Liver (tissue), 9 donors: ENCODE results near the gene SCTR. TPM values are rescaled to one million over a fixed set of nuclear protein-coding genes. Genes with fewer than 3 reads are reported as not detected.
A peak's percentile ranks its signal among the peaks of the same experiment; 100 is the strongest.

Source experiments
- DNase-seq: peaks from one replicate; pipeline ENCODE4 v3.0.0-alpha.2; 2017; ENCODE audit warnings: low spot score
- H3K27ac ChIP-seq, 2 donors: one replicate each; pipeline ENCODE4 v1.7.0; 2013; ENCODE audit warnings: inconsistent platforms in 2 of 2, low read length in 2 of 2, control low read depth in 1 of 2, low read depth in 1 of 2, mild to moderate bottlenecking in 1 of 2
- H3K27me3 ChIP-seq, 4 donors: one replicate each; pipeline versions ENCODE4 v1.6.1 to v1.7.0; 2013; ENCODE audit warnings: low read length in 3 of 4, inconsistent platforms in 1 of 4, mild to moderate bottlenecking in 1 of 4, moderate library complexity in 1 of 4; ENCODE audit not compliant: control insufficient read depth in 4 of 4, insufficient read depth in 4 of 4
- H3K36me3 ChIP-seq, 4 donors: one replicate each; pipeline versions ENCODE4 v1.6.1 to v1.7.0; 2013; ENCODE audit warnings: low read length in 3 of 4, mild to moderate bottlenecking in 3 of 4, low read depth in 1 of 4, moderate library complexity in 1 of 4; ENCODE audit not compliant: control insufficient read depth in 4 of 4, insufficient read depth in 3 of 4
- H3K4me1 ChIP-seq, 4 donors: one replicate each; pipeline versions ENCODE4 v1.6.1 to v1.7.0; 2013; ENCODE audit warnings: low read length in 3 of 4, mild to moderate bottlenecking in 3 of 4, moderate library complexity in 1 of 4; ENCODE audit not compliant: control insufficient read depth in 4 of 4, insufficient read depth in 4 of 4
- H3K4me3 ChIP-seq, 3 donors: one replicate each; pipeline versions ENCODE4 v1.6.1 to v1.7.0; 2013; ENCODE audit warnings: low read length in 3 of 3, control low read depth in 1 of 3, low read depth in 1 of 3, mild to moderate bottlenecking in 1 of 3
- H3K9ac ChIP-seq, 2 donors: one replicate each; pipeline ENCODE4 v1.7.0; 2013; ENCODE audit warnings: low read length in 2 of 2, mild to moderate bottlenecking in 2 of 2, moderate library complexity in 2 of 2, control low read depth in 1 of 2, low read depth in 1 of 2
- H3K9me3 ChIP-seq, 4 donors: one replicate each; pipeline versions ENCODE4 v1.6.1 to v1.7.0; 2013; ENCODE audit warnings: low read length in 3 of 4; ENCODE audit not compliant: control insufficient read depth in 4 of 4
- FOXA1 ChIP-seq: IDR thresholded peaks from 2 replicates; pipeline ENCODE4 v1.6.1; 2016; ENCODE audit warnings: antibody characterized with exemption
- FOXA2 ChIP-seq: IDR thresholded peaks from 2 replicates; pipeline ENCODE4 v1.6.1; 2016; ENCODE audit warnings: antibody characterized with exemption
- GABPA ChIP-seq, 2 donors: IDR thresholded peaks in 1 of 2; conservative IDR thresholded peaks in 1 of 2; 2 replicates each; pipeline ENCODE4 v1.6.1; 2016; ENCODE audit warnings: antibody characterized with exemption in 2 of 2, mild to moderate bottlenecking in 1 of 2, moderate library complexity in 1 of 2
- HNF4A ChIP-seq, 2 donors: conservative IDR thresholded peaks; 2 replicates each; pipeline ENCODE4 v1.6.1; 2016; ENCODE audit warnings: antibody characterized with exemption in 2 of 2, mild to moderate bottlenecking in 2 of 2
- HNF4G ChIP-seq: IDR thresholded peaks from 2 replicates; pipeline ENCODE4 v1.6.1; 2016; ENCODE audit warnings: antibody characterized with exemption
- RXRA ChIP-seq, 2 donors: IDR thresholded peaks; 2 replicates each; pipeline ENCODE4 v1.6.1; 2017 to 2018; ENCODE audit warnings: antibody characterized with exemption in 2 of 2, mild to moderate bottlenecking in 1 of 2
- SP1 ChIP-seq: IDR thresholded peaks from 2 replicates; pipeline ENCODE4 v1.6.1; 2018; ENCODE audit warnings: antibody characterized with exemption, mild to moderate bottlenecking
- TAF1 ChIP-seq: conservative IDR thresholded peaks from 2 replicates; pipeline ENCODE4 v1.6.1; 2016; ENCODE audit warnings: antibody characterized with exemption, mild to moderate bottlenecking
- ZBTB33 ChIP-seq: IDR thresholded peaks from 2 replicates; pipeline ENCODE4 v1.6.1; 2016; ENCODE audit warnings: antibody characterized with exemption
- WGBS: extraction: QIAGEN DNeasy Blood & Tissue Kit; methylation state at CpG from one replicate; pipeline ENCODE4 v1.1.7; 2013; 5-methylcytosine and 5-hydroxymethylcytosine counted together
- polyA plus RNA-seq, 2 donors: library from polyadenylated mRNA; stranded (reverse) in 1 of 2; unstranded in 1 of 2; fragments of 200-250 nt in 1 of 2; fragments of >200 nt in 1 of 2; fragmentation: Nextera tagmentation in 1 of 2; extraction: Ambion mirVana in 1 of 2; gene quantifications; one replicate each; pipeline versions ENCODE4 v1.2.1 to v1.2.3, GENCODE V29; 2013 to 2015
- total RNA-seq, 2 donors: library from RNA; depleted of rRNA; stranded (reverse); fragments of >200 nt; gene quantifications; one replicate each; pipeline ENCODE4 v1.2.3, GENCODE V29; 2014
- TF ChIP-seq, protein P1 (sequence below): IDR thresholded peaks from 2 replicates; pipeline ENCODE4 v1.6.1; 2016; ENCODE audit warnings: antibody characterized with exemption
- TF ChIP-seq, protein P2 (sequence below): IDR thresholded peaks from 2 replicates; pipeline ENCODE4 v1.6.1; 2016; ENCODE audit warnings: antibody characterized with exemption
- donor health status: healthy.
- donor health status: healthy.
- donor health status: healthy.
- donor health status: healthy.
- donor health status: healthy.

Gene SCTR
- total and polyA plus RNA-seq, 4 donors = 0.17 to 0.47 (median 0.29) TPM

GRCh38 chr2:119553687-119554344, 29.5 kb upstream of the SCTR start (continued):
- TF ChIP-seq, protein P1, sequence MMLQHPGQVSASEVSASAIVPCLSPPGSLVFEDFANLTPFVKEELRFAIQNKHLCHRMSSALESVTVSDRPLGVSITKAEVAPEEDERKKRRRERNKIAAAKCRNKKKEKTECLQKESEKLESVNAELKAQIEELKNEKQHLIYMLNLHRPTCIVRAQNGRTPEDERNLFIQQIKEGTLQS = peak; percentile 71
- TF ChIP-seq FOXA2 (peak; percentile 69), HNF4A (conservative IDR thresholded peaks at IDR 0.05) (peak; percentile 62 to 67)

GRCh38 chr2:119552902-119553301, 28.6 kb upstream of the SCTR start:
- DNase-seq = no peak
- Histone ChIP-seq H3K4me3 (no peak overlapping the region), H3K9ac (no peak overlapping the region), H3K9me3 (no peaks in the 10 kb centered on the region), H3K4me1 (peaks cover 0 to 9% (median 4%) of the 10 kb centered on the region in 4 donors), H3K27me3 (no peaks in the 10 kb centered on the region), H3K36me3 (no peaks in the 10 kb centered on the region), H3K27ac (no peak overlapping the region)
- WGBS = 90% methylated on average over 3 of the region's 3 CpGs
- TF ChIP-seq GABPA (IDR thresholded peaks at IDR 0.05 in 1 of 2, conservative IDR thresholded peaks at IDR 0.05 in 1 of 2) = no peak
- TF ChIP-seq HNF4G = no peak
- no peak for TF ChIP-seq TAF1
- no peak for TF ChIP-seq FOXA1
- no peak for TF ChIP-seq RXRA (IDR thresholded peaks at IDR 0.05)
- TF ChIP-seq, protein P2, sequence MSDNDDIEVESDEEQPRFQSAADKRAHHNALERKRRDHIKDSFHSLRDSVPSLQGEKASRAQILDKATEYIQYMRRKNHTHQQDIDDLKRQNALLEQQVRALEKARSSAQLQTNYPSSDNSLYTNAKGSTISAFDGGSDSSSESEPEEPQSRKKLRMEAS = no peak
- no peak for TF ChIP-seq ZBTB33

- Histone ChIP-seq H3K27me3 (no peaks in the 10 kb centered on the region), H3K36me3 (no peaks in the 10 kb centered on the region), H3K9ac (no peak overlapping the region), H3K9me3 (no peaks in the 10 kb centered on the region), H3K4me1 (peaks cover 0 to 9% (median 4%) of the 10 kb centered on the region in 4 donors), H3K4me3 (no peak overlapping the region), H3K27ac (no peak overlapping the region)
- no peak for DNase-seq
- no peak for TF ChIP-seq GABPA (IDR thresholded peaks at IDR 0.05 in 1 of 2, conservative IDR thresholded peaks at IDR 0.05 in 1 of 2)
- TF ChIP-seq, protein P1 = no peak
- 96% methylated on average over 1 of the region's 1 CpG for WGBS
Measured at GRCh38 chr2:119550856-119551255, 26.6 kb upstream of the SCTR start.

- WGBS = 55% methylated on average over 2 of the region's 2 CpGs
Measured at GRCh38 chr2:119550346-119550745, 26.1 kb upstream of the SCTR start.

More at GRCh38 chr2:119550346-119550745, 26.1 kb upstream of the SCTR start:
- H3K36me3 ChIP-seq = no peaks in the 10 kb centered on the region
- no peak overlapping the region for H3K4me3 ChIP-seq
- H3K27me3 ChIP-seq = no peaks in the 10 kb centered on the region
- DNase-seq = no peak
- peak; percentile 7 for TF ChIP-seq SP1
- TF ChIP-seq TAF1 = no peak
- no peaks in the 10 kb centered on the region for H3K9me3 ChIP-seq
- H3K9ac ChIP-seq = no peak overlapping the region
- no peak overlapping the region for H3K27ac ChIP-seq
- peaks cover 0 to 9% (median 4%) of the 10 kb centered on the region in 4 donors for H3K4me1 ChIP-seq
